Measurements from ENCODE around the gene PCSK6.

GRCh38 chr15:101286471-101287114 is 202.9 kb downstream of the PCSK6 start:
- TF ChIP-seq, protein P1, sequence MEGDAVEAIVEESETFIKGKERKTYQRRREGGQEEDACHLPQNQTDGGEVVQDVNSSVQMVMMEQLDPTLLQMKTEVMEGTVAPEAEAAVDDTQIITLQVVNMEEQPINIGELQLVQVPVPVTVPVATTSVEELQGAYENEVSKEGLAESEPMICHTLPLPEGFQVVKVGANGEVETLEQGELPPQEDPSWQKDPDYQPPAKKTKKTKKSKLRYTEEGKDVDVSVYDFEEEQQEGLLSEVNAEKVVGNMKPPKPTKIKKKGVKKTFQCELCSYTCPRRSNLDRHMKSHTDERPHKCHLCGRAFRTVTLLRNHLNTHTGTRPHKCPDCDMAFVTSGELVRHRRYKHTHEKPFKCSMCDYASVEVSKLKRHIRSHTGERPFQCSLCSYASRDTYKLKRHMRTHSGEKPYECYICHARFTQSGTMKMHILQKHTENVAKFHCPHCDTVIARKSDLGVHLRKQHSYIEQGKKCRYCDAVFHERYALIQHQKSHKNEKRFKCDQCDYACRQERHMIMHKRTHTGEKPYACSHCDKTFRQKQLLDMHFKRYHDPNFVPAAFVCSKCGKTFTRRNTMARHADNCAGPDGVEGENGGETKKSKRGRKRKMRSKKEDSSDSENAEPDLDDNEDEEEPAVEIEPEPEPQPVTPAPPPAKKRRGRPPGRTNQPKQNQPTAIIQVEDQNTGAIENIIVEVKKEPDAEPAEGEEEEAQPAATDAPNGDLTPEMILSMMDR (IDR thresholded peaks at IDR 0.05) = no peak
- no peak for TF ChIP-seq POLR2A (IDR thresholded peaks at IDR 0.05)
